Dendritic cell treated with granulocyte-macrophage colony-stimulating factor and Interleukin-4, amounts not matched to agents 40 ng/mL and 50 ng/mL, for 4 days (primary cell): ENCODE measurements around the gene TMEM69.
A peak's percentile ranks its signal among the peaks of the same experiment; 100 is the strongest.
"Not testable (repeated sequence)": the region's sequence is repeated elsewhere in the genome, so short reads cannot be mapped to it uniquely, and the experiment has no call there.

ENCODE experiments used
- H3K27ac Mint-ChIP-seq: one replicate; pipeline ENCODE4 v1.8.0; 2022; ENCODE audit warnings: mild to moderate bottlenecking, mixed read lengths
- H3K27me3 Mint-ChIP-seq: one replicate; pipeline ENCODE4 v1.8.0; 2022; ENCODE audit warnings: mild to moderate bottlenecking, mixed read lengths
- H3K36me3 Mint-ChIP-seq: one replicate; pipeline ENCODE4 v1.8.0; 2022; ENCODE audit warnings: low read depth, mixed read lengths
- H3K4me1 Mint-ChIP-seq: one replicate; pipeline ENCODE4 v1.8.0; 2022; ENCODE audit warnings: low read depth, mixed read lengths
- H3K4me3 Mint-ChIP-seq: one replicate; pipeline ENCODE4 v1.8.0; 2022; ENCODE audit warnings: mild to moderate bottlenecking, moderate library complexity, mixed read lengths
- H3K9me3 Mint-ChIP-seq: one replicate; pipeline ENCODE4 v1.8.0; 2022; ENCODE audit warnings: mixed read lengths
- intact Hi-C: fragments of 100-400 bp; cut with micrococcal nuclease; formaldehyde crosslinking; loops from one replicate; pipeline ENCODE4 v1.15.0; 2022

Gene TMEM69

DNA sequence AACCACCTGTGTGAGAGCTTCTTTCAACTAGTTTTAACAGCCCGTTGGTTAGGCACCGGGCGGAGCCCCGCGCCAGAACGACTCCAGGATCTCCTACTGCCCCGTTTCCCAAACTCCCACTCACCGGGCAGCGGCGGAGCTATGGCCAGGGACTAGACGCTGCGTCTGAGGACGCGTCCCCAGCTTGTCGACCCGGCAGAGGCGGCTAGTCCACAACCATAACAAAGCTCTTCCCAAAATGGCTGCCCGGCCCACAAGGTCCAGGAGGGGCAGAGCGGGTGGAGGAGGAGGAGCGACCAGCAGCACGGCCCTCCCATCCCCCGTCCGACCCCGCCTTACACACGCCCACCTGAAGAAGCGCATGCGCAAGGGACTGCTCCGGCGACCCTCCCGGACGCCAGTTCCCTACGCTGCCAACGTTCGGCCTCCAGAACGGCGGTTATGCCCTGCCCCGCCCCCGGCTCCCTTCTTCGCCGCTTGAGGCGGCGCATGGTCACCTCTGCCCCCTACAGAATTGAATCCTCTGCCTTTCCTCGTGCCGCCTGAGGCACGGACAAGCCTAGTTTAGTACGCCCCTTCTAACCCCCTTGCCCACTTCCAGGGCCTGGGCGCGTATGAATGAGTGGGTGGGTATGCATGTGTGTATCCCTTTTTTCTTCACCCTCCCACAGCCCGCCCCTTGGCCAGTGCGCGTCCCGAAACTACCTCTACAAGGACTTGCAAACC, 1.5 kb upstream of the TMEM69 start, which contains the start of gene GPBP1L1:
Gene GPBP1L1, minus strand, starts transcription at position 246 of the 726 bp plus-strand sequence. CDS start 27,446 bp downstream, outside the sequence.
- intact Hi-C loops = loop anchor here (5.0 to 10.0 kb wide), 2 partner anchors 79 to 158 kb away; no protein-coding TSS in a partner anchor
- Mint-ChIP-seq H3K9me3 (no peaks in the 10 kb centered on the region), H3K36me3 (peaks cover 59% of the 10 kb centered on the region), H3K27ac (peak within 1 kb of the TSS; percentile 90), H3K27me3 (no peaks in the 10 kb centered on the region), H3K4me1 (peaks cover 34% of the 10 kb centered on the region), H3K4me3 (peak within 1 kb of the TSS; percentile 97)

DNA sequence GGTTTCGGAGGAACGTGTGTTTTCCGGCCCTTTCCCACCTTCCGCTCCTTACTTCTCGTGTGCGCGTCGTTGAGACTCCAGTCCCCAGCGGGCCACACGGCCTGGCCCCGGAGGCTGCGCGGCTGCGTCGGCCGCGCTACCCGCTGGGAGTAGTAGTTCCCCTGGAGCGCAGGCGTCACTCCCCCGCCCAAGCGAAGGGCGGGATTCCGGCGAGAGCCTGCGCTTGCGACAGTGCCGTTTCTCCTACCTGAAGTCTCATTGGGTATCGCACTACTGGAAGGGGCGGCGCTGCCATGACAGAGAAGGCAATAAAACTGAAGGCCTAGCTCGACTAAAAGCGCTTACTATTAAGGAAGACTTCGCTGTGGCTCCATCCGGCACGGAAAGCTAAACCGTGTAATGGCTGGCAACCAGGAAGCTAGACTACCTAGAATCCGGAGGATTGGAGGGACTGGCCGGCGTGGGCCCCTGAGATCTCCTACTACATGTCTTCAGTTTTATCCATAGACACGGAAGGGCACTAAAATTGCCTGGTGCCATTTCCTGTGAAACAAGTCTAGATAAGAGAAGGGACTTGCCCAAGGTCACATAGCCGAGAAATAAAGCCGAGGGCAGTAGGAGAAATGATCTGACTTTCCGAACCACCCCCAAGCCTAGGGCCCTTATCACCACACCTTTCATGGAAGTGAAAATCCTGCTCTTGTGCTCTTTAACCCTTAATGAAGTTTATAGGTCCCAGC, 797 bp upstream of the TMEM69 start:
- Mint-ChIP-seq H3K27ac (peak overlapping the region; percentile 90), H3K36me3 (peaks cover 66% of the 10 kb centered on the region), H3K27me3 (no peaks in the 10 kb centered on the region), H3K9me3 (no peaks in the 10 kb centered on the region), H3K4me3 (peak overlapping the region; percentile 97), H3K4me1 (peaks cover 34% of the 10 kb centered on the region)
- intact Hi-C loops = loop anchor here (5.0 to 10.0 kb wide), 2 partner anchors 80 to 158 kb away; no protein-coding TSS in a partner anchor

GRCh38 chr1:45693811-45694210, 5.8 kb downstream of the TMEM69 start:
- H3K27me3 Mint-ChIP-seq, H3K9me3 Mint-ChIP-seq, H3K27ac Mint-ChIP-seq, H3K4me3 Mint-ChIP-seq, intact Hi-C loops, H3K4me1 Mint-ChIP-seq: not testable (repeated sequence)
- H3K36me3 Mint-ChIP-seq = peaks cover 70% of the 10 kb centered on the region

GRCh38 chr1:45694823-45695222, 6.8 kb downstream of the TMEM69 start:
- H3K4me1 Mint-ChIP-seq = peaks cover under 1% of the 10 kb centered on the region
- peaks cover 66% of the 10 kb centered on the region for H3K36me3 Mint-ChIP-seq
- no peak overlapping the region for H3K4me3 Mint-ChIP-seq
- no peaks in the 10 kb centered on the region for H3K27me3 Mint-ChIP-seq
- intact Hi-C loops = no loop called here
- no peak overlapping the region for H3K27ac Mint-ChIP-seq
- no peaks in the 10 kb centered on the region for H3K9me3 Mint-ChIP-seq

GRCh38 chr1:45704637-45705036, 16.7 kb downstream of the TMEM69 start:
- intact Hi-C loops = no loop called here
- Mint-ChIP-seq H3K9me3 (peaks cover 14% of the 10 kb centered on the region), H3K36me3 (no peaks in the 10 kb centered on the region), H3K27ac (no peak overlapping the region), H3K4me3 (no peak overlapping the region), H3K4me1 (no peaks in the 10 kb centered on the region), H3K27me3 (no peaks in the 10 kb centered on the region)

DNA sequence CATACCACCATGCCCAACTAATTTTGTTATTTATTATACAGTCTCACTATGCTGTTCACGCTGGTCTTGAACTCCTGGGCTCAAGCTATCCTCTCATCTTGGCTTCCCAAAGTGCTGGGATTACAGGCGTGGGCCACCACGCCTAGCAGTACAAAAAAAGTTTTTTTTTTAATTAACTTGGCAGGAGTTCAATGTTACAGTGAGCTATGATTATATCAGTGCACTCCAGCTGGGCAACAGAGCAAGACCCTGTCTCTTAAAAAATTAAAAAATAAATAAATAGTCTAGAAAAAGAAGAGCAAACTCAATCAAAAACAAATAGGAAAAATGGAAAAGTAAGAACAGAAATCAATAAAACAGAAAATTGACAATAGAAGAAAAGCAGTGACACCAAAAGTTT, 25.7 kb downstream of the TMEM69 start:
- H3K27me3 Mint-ChIP-seq = no peaks in the 10 kb centered on the region
- no peaks in the 10 kb centered on the region for H3K36me3 Mint-ChIP-seq
- intact Hi-C loops = no loop called here
- H3K27ac Mint-ChIP-seq = no peak overlapping the region
- no peaks in the 10 kb centered on the region for H3K4me1 Mint-ChIP-seq
- H3K9me3 Mint-ChIP-seq = no peaks in the 10 kb centered on the region
- no peak overlapping the region for H3K4me3 Mint-ChIP-seq

DNA sequence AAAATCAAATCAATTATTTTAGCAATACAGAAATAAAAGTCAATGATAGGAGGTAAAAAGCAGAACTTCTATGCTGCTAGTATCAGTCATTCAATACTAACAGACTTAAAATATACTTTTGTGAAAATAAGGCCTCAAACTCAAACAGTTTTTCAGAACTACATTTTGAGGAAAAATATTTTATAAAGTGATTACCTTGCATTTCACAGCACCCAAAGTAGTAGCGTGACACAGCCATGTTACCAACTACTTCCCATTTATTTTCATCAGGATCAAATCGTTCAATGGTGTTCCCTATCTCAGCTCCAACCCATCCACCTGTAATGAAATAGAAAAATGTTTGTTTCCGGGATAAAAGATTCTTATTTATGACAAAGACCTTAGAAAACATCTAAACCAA, 28.7 kb downstream of the TMEM69 start:
- no peak overlapping the region for H3K4me3 Mint-ChIP-seq
- H3K27ac Mint-ChIP-seq = no peak overlapping the region
- H3K36me3 Mint-ChIP-seq = no peaks in the 10 kb centered on the region
- no peaks in the 10 kb centered on the region for H3K4me1 Mint-ChIP-seq
- no peaks in the 10 kb centered on the region for H3K9me3 Mint-ChIP-seq
- intact Hi-C loops = no loop called here
- H3K27me3 Mint-ChIP-seq = no peaks in the 10 kb centered on the region

- intact Hi-C loops, H3K4me3 Mint-ChIP-seq, H3K27me3 Mint-ChIP-seq, H3K27ac Mint-ChIP-seq, H3K36me3 Mint-ChIP-seq, H3K4me1 Mint-ChIP-seq, H3K9me3 Mint-ChIP-seq: not testable (repeated sequence)
Observed at GRCh38 chr1:45717386-45717785, 29.4 kb downstream of the TMEM69 start.

DNA sequence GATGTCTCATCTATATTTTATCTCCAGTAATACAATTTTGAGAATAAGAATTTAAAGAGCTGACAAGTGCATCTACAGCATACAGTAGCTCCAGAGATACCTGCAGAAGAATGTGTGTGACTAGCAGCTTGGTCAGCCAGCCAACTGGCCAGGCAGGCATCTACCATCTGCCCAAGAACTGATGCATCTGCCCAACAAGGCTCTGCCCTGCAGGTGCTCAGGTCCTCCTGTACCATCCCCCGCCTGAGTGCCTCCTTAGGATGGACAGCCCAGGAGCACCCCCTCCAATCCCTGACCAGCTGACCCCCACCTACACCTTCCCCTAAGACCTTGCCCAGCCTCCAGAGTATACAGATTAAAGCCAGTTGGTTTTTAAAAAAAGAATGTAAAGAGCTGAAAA, 30.3 kb downstream of the TMEM69 start:
- peaks cover 5% of the 10 kb centered on the region for H3K4me1 Mint-ChIP-seq
- intact Hi-C loops = no loop called here
- no peaks in the 10 kb centered on the region for H3K27me3 Mint-ChIP-seq
- no peaks in the 10 kb centered on the region for H3K36me3 Mint-ChIP-seq
- no peak overlapping the region for H3K27ac Mint-ChIP-seq
- no peaks in the 10 kb centered on the region for H3K9me3 Mint-ChIP-seq
- H3K4me3 Mint-ChIP-seq = no peak overlapping the region

DNA sequence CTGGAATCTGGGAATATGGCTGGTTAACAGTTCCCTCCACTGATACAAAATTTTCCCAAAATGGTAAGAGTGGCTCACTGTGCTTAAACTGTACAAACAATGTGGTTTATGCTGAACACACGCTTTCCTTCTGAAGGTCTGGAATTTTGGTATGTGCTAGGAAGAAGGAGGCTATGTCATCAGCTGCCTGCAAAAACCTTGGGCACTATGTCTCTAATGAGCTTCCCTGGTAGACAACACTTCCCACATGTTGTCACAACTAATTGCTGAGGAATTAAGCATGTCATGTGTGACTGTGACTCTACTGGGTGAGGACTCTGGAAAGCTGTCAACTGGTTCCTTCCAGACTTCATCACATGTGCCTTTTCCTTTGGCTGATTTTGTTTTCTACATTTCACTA, 33.2 kb downstream of the TMEM69 start:
- Mint-ChIP-seq H3K27me3 (no peaks in the 10 kb centered on the region), H3K9me3 (no peaks in the 10 kb centered on the region), H3K36me3 (no peaks in the 10 kb centered on the region), H3K4me3 (no peak overlapping the region), H3K4me1 (peaks cover 5% of the 10 kb centered on the region), H3K27ac (no peak overlapping the region)
- intact Hi-C loops = no loop called here

- Mint-ChIP-seq H3K27ac (no peak overlapping the region), H3K36me3 (no peaks in the 10 kb centered on the region), H3K9me3 (no peaks in the 10 kb centered on the region), H3K4me1 (peaks cover 5% of the 10 kb centered on the region), H3K4me3 (no peak overlapping the region), H3K27me3 (no peaks in the 10 kb centered on the region)
- intact Hi-C loops = no loop called here
Observed at GRCh38 chr1:45722809-45723208, 34.8 kb downstream of the TMEM69 start.

DNA sequence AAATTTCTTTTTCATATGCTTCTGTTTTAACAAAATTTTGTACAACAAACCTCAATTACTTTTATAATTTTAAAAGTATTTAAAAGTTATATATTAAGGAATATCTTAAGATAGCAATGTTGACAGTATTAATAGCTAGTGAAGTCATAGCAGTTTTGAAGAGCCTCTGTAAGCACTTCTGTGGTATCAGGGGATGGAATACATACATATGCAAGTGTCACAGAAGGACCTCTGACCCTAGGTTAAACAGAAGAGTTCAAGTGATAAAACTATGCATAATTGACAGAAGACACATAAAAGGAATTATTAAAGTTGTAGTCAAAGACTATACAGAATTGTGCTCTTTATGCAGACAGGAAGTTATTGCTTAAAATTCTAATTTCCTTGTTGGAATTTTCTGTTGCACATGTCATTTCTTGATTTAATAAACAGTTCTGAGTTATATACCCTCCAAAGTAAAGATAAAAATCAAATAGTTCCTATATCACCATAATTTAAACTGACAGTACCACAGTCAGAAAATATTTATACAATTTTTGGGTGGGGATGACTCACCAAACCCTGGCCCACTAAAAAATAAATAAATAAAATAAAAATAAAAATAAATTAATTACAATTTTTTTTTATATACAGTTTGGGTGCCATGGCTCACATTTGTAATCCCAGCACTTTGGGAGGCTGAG, 35.4 kb downstream of the TMEM69 start:
- Mint-ChIP-seq H3K9me3 (no peaks in the 10 kb centered on the region), H3K36me3 (no peaks in the 10 kb centered on the region), H3K27ac (no peak overlapping the region), H3K4me1 (peaks cover 5% of the 10 kb centered on the region), H3K4me3 (no peak overlapping the region), H3K27me3 (no peaks in the 10 kb centered on the region)
- intact Hi-C loops = no loop called here

- intact Hi-C loops, H3K36me3 Mint-ChIP-seq, H3K4me1 Mint-ChIP-seq, H3K27ac Mint-ChIP-seq, H3K9me3 Mint-ChIP-seq, H3K4me3 Mint-ChIP-seq, H3K27me3 Mint-ChIP-seq: not testable (repeated sequence)
Observed at GRCh38 chr1:45726007-45726406, 38.0 kb downstream of the TMEM69 start.

DNA sequence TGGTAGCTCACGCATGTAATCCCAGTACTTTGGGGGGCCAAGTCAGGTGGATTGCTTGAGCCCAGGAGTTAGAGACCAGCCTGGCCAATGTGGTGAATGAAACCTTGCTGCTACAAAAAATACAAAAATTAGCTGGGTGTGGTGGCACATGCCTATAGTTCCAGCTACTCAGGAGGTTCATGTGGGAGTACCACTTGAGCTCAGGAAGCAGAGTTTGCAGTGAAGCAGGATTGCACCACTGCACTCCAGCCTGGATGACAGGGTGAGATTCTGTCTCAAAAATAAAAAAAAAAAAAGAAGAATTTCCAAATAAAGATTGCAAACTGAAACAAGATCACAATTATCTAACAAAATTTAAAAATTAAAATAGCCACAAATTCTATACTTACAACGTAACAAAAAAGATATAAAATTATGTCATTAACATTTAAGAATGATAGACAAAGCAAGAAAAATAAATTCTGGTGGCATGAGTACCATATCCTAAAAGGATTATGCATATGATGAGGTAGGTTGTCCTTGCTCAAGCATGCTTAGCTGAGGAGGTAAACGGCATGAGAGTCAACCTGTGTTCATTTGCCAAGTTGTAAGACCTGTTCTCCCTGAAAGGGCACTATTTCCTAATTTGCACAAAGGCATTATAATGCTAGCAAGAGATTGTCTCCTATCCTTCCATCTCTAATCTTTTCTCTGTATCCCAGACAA, 42.2 kb downstream of the TMEM69 start:
- Mint-ChIP-seq H3K27ac (no peak overlapping the region), H3K4me3 (no peak overlapping the region)
- intact Hi-C loops = no loop called here

More for the DNA sequence above, 42.2 kb downstream of the TMEM69 start:
- peaks cover 3% of the 10 kb centered on the region for H3K27me3 Mint-ChIP-seq
- no peaks in the 10 kb centered on the region for H3K9me3 Mint-ChIP-seq
- H3K4me1 Mint-ChIP-seq = no peaks in the 10 kb centered on the region
- no peaks in the 10 kb centered on the region for H3K36me3 Mint-ChIP-seq
